ENCODE results near the gene TBC1D10B.

DNA sequence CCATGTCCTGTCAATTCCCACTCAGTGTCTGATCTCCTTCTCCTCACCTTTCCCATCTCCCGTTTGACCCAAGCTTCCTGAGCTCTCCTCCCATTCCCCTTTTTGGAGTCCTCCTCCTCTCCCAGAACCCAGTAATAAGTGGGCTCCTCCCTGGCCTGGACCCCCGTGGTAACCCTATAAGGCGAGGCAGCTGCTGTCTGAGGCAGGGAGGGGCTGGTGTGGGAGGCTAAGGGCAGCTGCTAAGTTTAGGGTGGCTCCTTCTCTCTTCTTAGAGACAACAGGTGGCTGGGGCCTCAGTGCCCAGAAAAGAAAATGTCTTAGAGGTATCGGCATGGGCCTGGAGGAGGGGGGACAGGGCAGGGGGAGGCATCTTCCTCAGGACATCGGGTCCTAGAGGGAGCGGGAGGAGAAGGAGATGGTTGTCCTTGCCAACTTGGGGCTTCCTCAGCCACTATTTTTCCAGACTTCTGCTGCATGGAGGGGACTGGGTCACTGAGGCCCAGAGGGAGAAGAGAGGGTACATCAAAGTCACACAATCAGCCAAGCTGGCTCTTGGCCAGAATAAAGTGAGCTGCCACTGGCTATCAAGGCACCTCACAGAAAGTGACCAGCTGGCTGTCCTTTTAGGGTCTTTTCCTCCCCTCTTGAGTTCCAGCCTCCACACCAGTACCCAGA lies 1.9 kb upstream of the TBC1D10B start:
- TF ChIP-seq, protein P1, sequence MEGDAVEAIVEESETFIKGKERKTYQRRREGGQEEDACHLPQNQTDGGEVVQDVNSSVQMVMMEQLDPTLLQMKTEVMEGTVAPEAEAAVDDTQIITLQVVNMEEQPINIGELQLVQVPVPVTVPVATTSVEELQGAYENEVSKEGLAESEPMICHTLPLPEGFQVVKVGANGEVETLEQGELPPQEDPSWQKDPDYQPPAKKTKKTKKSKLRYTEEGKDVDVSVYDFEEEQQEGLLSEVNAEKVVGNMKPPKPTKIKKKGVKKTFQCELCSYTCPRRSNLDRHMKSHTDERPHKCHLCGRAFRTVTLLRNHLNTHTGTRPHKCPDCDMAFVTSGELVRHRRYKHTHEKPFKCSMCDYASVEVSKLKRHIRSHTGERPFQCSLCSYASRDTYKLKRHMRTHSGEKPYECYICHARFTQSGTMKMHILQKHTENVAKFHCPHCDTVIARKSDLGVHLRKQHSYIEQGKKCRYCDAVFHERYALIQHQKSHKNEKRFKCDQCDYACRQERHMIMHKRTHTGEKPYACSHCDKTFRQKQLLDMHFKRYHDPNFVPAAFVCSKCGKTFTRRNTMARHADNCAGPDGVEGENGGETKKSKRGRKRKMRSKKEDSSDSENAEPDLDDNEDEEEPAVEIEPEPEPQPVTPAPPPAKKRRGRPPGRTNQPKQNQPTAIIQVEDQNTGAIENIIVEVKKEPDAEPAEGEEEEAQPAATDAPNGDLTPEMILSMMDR (IDR thresholded peaks at IDR 0.05; ENCODE audit: low read length), result no peak
- no peak for TF ChIP-seq EZH2 (IDR thresholded peaks at IDR 0.05; ENCODE audit: borderline replicate concordance, low read length)

All from OCI-LY1 (cell line).